Progenitor cell of endocrine pancreas (in vitro differentiated cells): ENCODE data around the gene TMC1. TPM values are rescaled to one million over a fixed set of nuclear protein-coding genes. Genes with fewer than 3 reads are reported as not detected.

Experiments used
- DNase-seq: peaks from one replicate; pipeline ENCODE4 v3.0.0; 2021; ENCODE audit warnings: low spot score; ENCODE audit not compliant: unreplicated experiment
- H3K27ac Mint-ChIP-seq: 2 replicates; pipeline ENCODE4 v1.8.0; 2021; ENCODE audit warnings: mild to moderate bottlenecking, moderate library complexity, mixed read lengths
- H3K27me3 Mint-ChIP-seq: 2 replicates; pipeline ENCODE4 v1.8.0; 2021; ENCODE audit warnings: mixed read lengths
- H3K36me3 Mint-ChIP-seq: 2 replicates; pipeline ENCODE4 v1.8.0; 2022; ENCODE audit warnings: mixed read lengths; ENCODE audit not compliant: insufficient read depth
- H3K4me1 Mint-ChIP-seq: 2 replicates; pipeline ENCODE4 v1.8.0; 2021; ENCODE audit warnings: low read depth, mixed read lengths
- H3K4me3 Mint-ChIP-seq: 2 replicates; pipeline ENCODE4 v1.8.0; 2021; ENCODE audit warnings: low read depth, mild to moderate bottlenecking, moderate library complexity, mixed read lengths
- H3K9me3 Mint-ChIP-seq: 2 replicates; pipeline ENCODE4 v1.8.0; 2021; ENCODE audit warnings: low read depth, mixed read lengths
- CTCF ChIP-seq: fragments of 200-600 bp; sonication (generic); IDR thresholded peaks from one replicate; pipeline ENCODE4 v1.5.0; 2021; ENCODE audit warnings: antibody characterized with exemption, mild to moderate bottlenecking; ENCODE audit not compliant: unreplicated experiment
- total RNA-seq: library from RNA; stranded (reverse); gene quantifications from 2 replicates; pipeline ENCODE4 v1.2.1, GENCODE V29; 2021

The TMC1 gene
- total RNA-seq, 1 donor from 2014 or later: not detected

GRCh38 chr9:72875221-72875620 lies 353.8 kb downstream of the TMC1 start:
- DNase-seq: no peak
- no peak overlapping the region for H3K27ac Mint-ChIP-seq
- H3K4me1 Mint-ChIP-seq: peaks cover 3% of the 10 kb centered on the region
- no peaks in the 10 kb centered on the region for H3K27me3 Mint-ChIP-seq
- H3K4me3 Mint-ChIP-seq: no peak overlapping the region
- no peak for TF ChIP-seq CTCF
- H3K36me3 Mint-ChIP-seq: peaks cover 3% of the 10 kb centered on the region
- H3K9me3 Mint-ChIP-seq: peaks cover 13% of the 10 kb centered on the region

- Mint-ChIP-seq H3K4me3 (no peak overlapping the region), H3K36me3 (peaks cover 3% of the 10 kb centered on the region), H3K27ac (no peak overlapping the region), H3K27me3 (no peaks in the 10 kb centered on the region), H3K4me1 (no peaks in the 10 kb centered on the region), H3K9me3 (peaks cover 13% of the 10 kb centered on the region)
- DNase-seq: no peak
- no peak for TF ChIP-seq CTCF
These were observed 359.4 kb downstream of the TMC1 start for GRCh38 chr9:72880821-72881220.

- no peak overlapping the region for H3K27ac Mint-ChIP-seq
- peaks cover 13% of the 10 kb centered on the region for H3K9me3 Mint-ChIP-seq
- no peaks in the 10 kb centered on the region for H3K4me1 Mint-ChIP-seq
- no peak overlapping the region for H3K4me3 Mint-ChIP-seq
- H3K27me3 Mint-ChIP-seq: no peaks in the 10 kb centered on the region
- peaks cover 3% of the 10 kb centered on the region for H3K36me3 Mint-ChIP-seq
- DNase-seq: no peak
- no peak for TF ChIP-seq CTCF
These were observed 360.8 kb downstream of the TMC1 start for GRCh38 chr9:72882117-72882775.

GRCh38 chr9:72883875-72884274 lies 362.5 kb downstream of the TMC1 start:
- Mint-ChIP-seq H3K27ac (no peak overlapping the region), H3K4me3 (no peak overlapping the region), H3K9me3 (peaks cover 3% of the 10 kb centered on the region), H3K4me1 (no peaks in the 10 kb centered on the region), H3K27me3 (no peaks in the 10 kb centered on the region), H3K36me3 (no peaks in the 10 kb centered on the region)
- DNase-seq: no peak
- TF ChIP-seq CTCF: no peak

GRCh38 chr9:72884508-72884907 lies 363.1 kb downstream of the TMC1 start:
- TF ChIP-seq CTCF: no peak
- H3K4me1 Mint-ChIP-seq: no peaks in the 10 kb centered on the region
- no peaks in the 10 kb centered on the region for H3K36me3 Mint-ChIP-seq
- H3K4me3 Mint-ChIP-seq: no peak overlapping the region
- H3K27me3 Mint-ChIP-seq: no peaks in the 10 kb centered on the region
- DNase-seq: no peak
- H3K27ac Mint-ChIP-seq: no peak overlapping the region
- H3K9me3 Mint-ChIP-seq: no peaks in the 10 kb centered on the region

Other genes starting within 250 kb of the TMC1 start
- gene ZFAND5, start 156.4 kb upstream of the TMC1 start, total RNA-seq: 179 and 183 TPM in 2 replicates